ENCODE results near the gene MIAT.

GRCh38 chr22:26651815-26652214 is 5.6 kb upstream of the MIAT start:
- TF ChIP-seq CTCF (IDR thresholded peaks at IDR 0.05), result no peak
- TF ChIP-seq POLR2A (IDR thresholded peaks at IDR 0.05), result no peak
